CD4-positive, CD25-positive, alpha-beta regulatory T cell (primary cell): ENCODE data around the gene TTC6. TPM values are rescaled to one million over a fixed set of nuclear protein-coding genes. Genes with fewer than 3 reads are reported as not detected.

Experiments used
- ATAC-seq, 2 donors: fragments of 150-1000 bp; cut with Tn5 transposase; one replicate each; pipeline ENCODE4 v1.10.0; 2021; ENCODE audit warnings: low read depth in 2 of 2, moderate number of reproducible peaks in 2 of 2, moderate library complexity in 1 of 2
- DNase-seq, 3 donors: peaks; one replicate each; pipeline versions ENCODE4 v3.0.0 to v3.0.0-alpha.2; 2012 to 2022; ENCODE audit warnings: mixed read lengths in 1 of 3
- H3K27ac ChIP-seq: one replicate; pipeline ENCODE4 v1.7.0; 2013; ENCODE audit warnings: mild to moderate bottlenecking, low read length; ENCODE audit not compliant: insufficient read depth, poor library complexity, severe bottlenecking
- H3K27me3 ChIP-seq: one replicate; pipeline ENCODE4 v1.7.0; 2013; ENCODE audit warnings: low read length; ENCODE audit not compliant: control insufficient read depth, insufficient read depth
- H3K36me3 ChIP-seq: one replicate; pipeline ENCODE4 v1.7.0; 2013; ENCODE audit warnings: mild to moderate bottlenecking, low read length, moderate library complexity; ENCODE audit not compliant: control insufficient read depth, insufficient read depth
- H3K4me1 ChIP-seq: 2 replicates; pipeline ENCODE4 v1.7.0; 2013; ENCODE audit warnings: mild to moderate bottlenecking, low read length; ENCODE audit not compliant: insufficient read depth, control insufficient read depth, poor library complexity, severe bottlenecking
- H3K4me3 ChIP-seq: one replicate; pipeline ENCODE4 v1.7.0; 2013; ENCODE audit warnings: low read depth, mild to moderate bottlenecking, low read length, moderate library complexity
- H3K9me3 ChIP-seq, 2 experiments: 1 replicate in 1 of 2; 2 replicates in 1 of 2; pipeline ENCODE4 v1.7.0; 2013; ENCODE audit warnings: low read length in 2 of 2, mild to moderate bottlenecking in 1 of 2, moderate library complexity in 1 of 2; ENCODE audit not compliant: control insufficient read depth in 2 of 2
- H3K27ac Mint-ChIP-seq, 3 donors: one replicate each; pipeline ENCODE4 v1.8.0; 2020 to 2022; ENCODE audit warnings: mild to moderate bottlenecking in 3 of 3, mixed read lengths in 3 of 3, moderate library complexity in 2 of 3
- H3K27me3 Mint-ChIP-seq: one replicate; pipeline ENCODE4 v1.8.0; 2022; ENCODE audit warnings: mild to moderate bottlenecking, mixed read lengths
- H3K36me3 Mint-ChIP-seq: one replicate; pipeline ENCODE4 v1.8.0; 2020; ENCODE audit warnings: mixed read lengths
- H3K4me1 Mint-ChIP-seq, 4 donors: one replicate each; pipeline ENCODE4 v1.8.0; 2020 to 2022; ENCODE audit warnings: mixed read lengths in 4 of 4, mild to moderate bottlenecking in 1 of 4
- H3K4me3 Mint-ChIP-seq, 4 donors: one replicate each; pipeline ENCODE4 v1.8.0; 2020 to 2022; ENCODE audit warnings: mild to moderate bottlenecking in 4 of 4, mixed read lengths in 4 of 4, moderate library complexity in 3 of 4
- H3K9me3 Mint-ChIP-seq, 7 donors: one replicate each; pipeline ENCODE4 v1.8.0; 2020 to 2022; ENCODE audit warnings: mixed read lengths in 7 of 7, mild to moderate bottlenecking in 3 of 7, moderate library complexity in 2 of 7
- polyA plus RNA-seq, 4 donors: library from polyadenylated mRNA; unstranded; fragments of 300-500 nt; fragmentation: Illumina TruSeq; gene quantifications; one replicate each; pipeline ENCODE4 v1.2.3, GENCODE V29; 2021
- total RNA-seq: library from RNA; stranded (reverse); gene quantifications from one replicate; pipeline ENCODE4 v1.2.3, GENCODE V29; 2022

Gene TTC6
- total and polyA plus RNA-seq, 5 donors from 2014 or later: not detected

DNA sequence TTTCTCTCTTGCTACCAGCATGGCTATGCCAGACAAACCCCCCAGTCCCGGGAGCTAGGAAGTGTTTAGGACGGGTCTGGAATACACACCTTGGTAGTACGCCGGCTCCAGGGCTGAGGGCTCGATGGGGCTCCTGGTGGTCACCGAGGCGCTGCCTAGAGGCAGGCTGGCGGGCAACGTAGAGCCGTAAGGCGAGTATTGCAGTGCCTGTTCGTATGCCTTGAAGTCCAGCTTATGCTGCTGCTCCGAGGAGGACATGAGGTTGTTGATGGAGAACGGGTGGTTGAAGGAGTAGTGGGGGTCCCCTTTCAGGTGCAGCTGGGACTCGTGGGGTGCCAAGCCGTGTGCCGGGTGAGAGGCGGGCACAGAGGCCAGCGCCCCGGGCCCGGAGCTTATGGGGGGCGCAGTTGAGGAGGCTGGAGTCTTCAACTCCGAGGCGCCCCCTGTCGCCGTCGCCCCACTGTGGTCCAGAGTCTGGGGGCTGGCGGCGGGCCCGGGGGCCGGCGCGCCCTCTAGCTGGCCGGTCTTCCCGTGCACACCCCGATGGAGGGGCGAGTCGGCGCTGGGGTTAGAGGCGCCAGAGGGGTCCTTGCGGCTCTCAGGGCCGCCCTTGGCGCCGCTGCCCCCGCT lies 4.0 kb upstream of the TTC6 start:
- no peak overlapping the region for H3K27ac Mint-ChIP-seq
- Histone ChIP-seq H3K9me3 (peaks cover 0 to 4% of the 10 kb centered on the region in 2 experiments), H3K27me3 (peaks cover 43% of the 10 kb centered on the region), H3K27ac (no peak overlapping the region), H3K4me1 (peaks cover 17% of the 10 kb centered on the region), H3K4me3 (no peak overlapping the region), H3K36me3 (no peaks in the 10 kb centered on the region)
- peaks cover 78% of the 10 kb centered on the region for H3K27me3 Mint-ChIP-seq
- H3K9me3 Mint-ChIP-seq: peaks cover 0 to 23% (median 6%) of the 10 kb centered on the region in 7 donors
- no peak for ATAC-seq
- H3K4me1 Mint-ChIP-seq: peaks cover 3 to 16% (median 8%) of the 10 kb centered on the region in 4 donors
- no peak overlapping the region for H3K4me3 Mint-ChIP-seq
- no peak for DNase-seq
- H3K36me3 Mint-ChIP-seq: no peaks in the 10 kb centered on the region

DNA sequence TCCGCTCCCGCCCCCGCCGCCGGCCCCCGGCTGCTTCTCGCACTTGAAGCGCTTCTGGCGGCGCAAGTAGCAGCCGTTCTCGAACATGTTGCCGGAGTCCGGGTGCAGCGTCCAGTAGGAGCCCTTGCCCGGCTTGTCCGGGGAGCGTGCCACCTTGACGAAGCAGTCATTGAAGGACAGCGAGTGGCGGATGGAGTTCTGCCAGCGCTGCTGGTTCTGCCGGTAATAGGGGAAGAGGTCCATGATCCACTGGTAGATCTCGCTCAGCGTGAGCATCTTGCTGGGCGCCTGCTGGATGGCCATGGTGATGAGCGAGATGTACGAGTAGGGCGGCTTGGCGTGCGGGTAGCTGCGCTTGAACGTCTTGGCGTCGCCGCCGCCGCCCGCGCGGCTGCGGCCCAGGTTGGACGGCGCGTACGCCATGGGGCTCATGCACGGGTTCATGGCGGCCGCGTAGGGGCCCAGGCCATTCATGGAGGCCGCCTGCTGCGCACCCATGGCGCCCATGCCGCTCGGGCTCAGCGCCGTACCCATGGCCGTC lies 3.4 kb upstream of the TTC6 start:
- Mint-ChIP-seq H3K9me3 (peaks cover 0 to 24% (median 6%) of the 10 kb centered on the region in 7 donors), H3K27me3 (peaks cover 78% of the 10 kb centered on the region), H3K27ac (no peak overlapping the region), H3K4me3 (no peak overlapping the region), H3K36me3 (no peaks in the 10 kb centered on the region), H3K4me1 (peaks cover 4 to 21% (median 10%) of the 10 kb centered on the region in 4 donors)
- Histone ChIP-seq H3K4me1 (peaks cover 17% of the 10 kb centered on the region), H3K4me3 (no peak overlapping the region), H3K27ac (no peak overlapping the region), H3K27me3 (peaks cover 47% of the 10 kb centered on the region), H3K9me3 (peaks cover 0 to 4% of the 10 kb centered on the region in 2 experiments), H3K36me3 (no peaks in the 10 kb centered on the region)
- no peak for DNase-seq
- no peak for ATAC-seq

DNA sequence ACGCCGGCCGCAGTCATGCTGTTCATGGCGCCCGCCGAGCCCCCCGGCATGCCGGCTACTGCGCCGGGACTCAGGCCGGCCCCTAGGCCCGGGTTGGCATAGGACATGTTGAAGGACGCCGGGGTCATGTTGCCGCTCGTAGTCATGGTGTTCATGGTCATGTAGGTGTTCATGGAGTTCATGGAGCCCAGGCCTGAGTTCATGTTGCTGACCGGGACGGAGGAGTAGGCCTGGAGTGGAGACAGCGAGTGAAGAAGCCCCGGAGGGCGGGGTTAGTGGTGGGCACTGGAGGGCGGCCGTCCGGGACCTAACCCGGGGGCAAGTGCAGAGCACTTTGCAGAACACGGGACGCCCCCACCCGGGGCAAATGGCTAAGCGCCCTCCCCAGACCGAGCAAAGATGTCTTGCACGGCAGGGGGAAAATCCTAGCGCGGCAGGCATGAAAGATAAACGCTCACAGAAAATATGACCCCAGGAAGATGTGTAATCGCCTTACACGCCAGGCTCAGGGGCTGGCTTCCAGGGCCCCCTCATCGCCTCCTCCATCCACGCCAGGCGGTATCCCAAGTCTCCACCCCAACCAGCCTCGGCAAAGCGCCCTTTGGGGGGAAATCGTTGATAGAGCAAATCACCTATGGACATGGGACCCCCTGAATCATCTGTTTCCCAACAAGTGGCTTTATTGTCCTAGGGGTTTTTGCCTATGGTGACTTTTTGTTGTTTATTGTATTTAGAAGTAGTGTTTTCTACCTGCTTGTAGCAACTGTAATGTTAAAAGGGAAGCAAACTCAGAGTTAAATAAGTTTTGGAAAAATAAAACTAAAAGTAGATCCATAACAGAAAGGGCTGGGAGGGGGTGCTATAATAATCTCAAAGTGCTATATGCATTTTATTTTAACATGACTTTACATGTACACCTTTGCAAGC lies 2.7 kb upstream of the TTC6 start:
- no peaks in the 10 kb centered on the region for H3K36me3 Mint-ChIP-seq
- H3K9me3 Mint-ChIP-seq: peaks cover 0 to 24% (median 5%) of the 10 kb centered on the region in 7 donors
- Histone ChIP-seq H3K4me3 (no peak overlapping the region), H3K9me3 (peaks cover 0 to 4% of the 10 kb centered on the region in 2 experiments), H3K27ac (no peak overlapping the region), H3K27me3 (peaks cover 48% of the 10 kb centered on the region), H3K36me3 (no peaks in the 10 kb centered on the region), H3K4me1 (peaks cover 17% of the 10 kb centered on the region)
- no peak overlapping the region for H3K4me3 Mint-ChIP-seq
- peaks cover 4 to 23% (median 10%) of the 10 kb centered on the region in 4 donors for H3K4me1 Mint-ChIP-seq
- peaks cover 79% of the 10 kb centered on the region for H3K27me3 Mint-ChIP-seq
- no peak overlapping the region for H3K27ac Mint-ChIP-seq
- ATAC-seq (no peak), DNase-seq (no peak)

DNA sequence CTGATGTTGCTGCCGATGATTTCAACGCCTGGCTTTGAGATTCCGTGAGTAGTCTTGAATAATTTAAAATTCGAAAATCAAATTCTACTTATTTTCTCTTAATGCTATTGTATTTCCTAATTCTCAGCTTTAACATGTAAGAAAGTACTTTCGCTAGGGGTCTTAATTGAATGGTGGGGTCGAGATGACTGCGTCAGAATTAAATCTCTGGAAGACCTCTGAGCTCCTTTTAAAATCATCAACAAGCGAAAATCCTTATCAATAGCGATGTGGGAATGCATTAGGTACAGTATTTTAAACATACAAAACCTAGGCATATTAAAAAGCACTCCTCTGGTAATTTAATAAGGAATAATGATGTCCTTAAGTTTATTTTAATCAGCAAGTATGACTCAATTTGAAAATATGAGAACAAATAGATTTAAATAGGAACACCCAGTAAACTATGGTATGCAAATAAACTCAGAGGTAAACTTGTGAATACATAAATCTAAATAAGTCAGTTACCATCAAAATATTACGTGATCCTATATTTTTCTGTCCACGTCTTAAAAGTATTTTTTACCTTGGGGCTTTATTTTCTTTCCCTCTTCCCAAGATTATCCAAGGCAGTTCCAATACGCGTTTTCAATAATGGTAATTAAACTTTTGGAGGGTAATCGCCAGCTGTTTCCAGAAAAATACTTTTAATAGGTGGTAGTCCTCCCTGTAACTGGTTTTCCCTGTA lies 1.8 kb upstream of the TTC6 start:
- no peak overlapping the region for H3K27ac Mint-ChIP-seq

DNA sequence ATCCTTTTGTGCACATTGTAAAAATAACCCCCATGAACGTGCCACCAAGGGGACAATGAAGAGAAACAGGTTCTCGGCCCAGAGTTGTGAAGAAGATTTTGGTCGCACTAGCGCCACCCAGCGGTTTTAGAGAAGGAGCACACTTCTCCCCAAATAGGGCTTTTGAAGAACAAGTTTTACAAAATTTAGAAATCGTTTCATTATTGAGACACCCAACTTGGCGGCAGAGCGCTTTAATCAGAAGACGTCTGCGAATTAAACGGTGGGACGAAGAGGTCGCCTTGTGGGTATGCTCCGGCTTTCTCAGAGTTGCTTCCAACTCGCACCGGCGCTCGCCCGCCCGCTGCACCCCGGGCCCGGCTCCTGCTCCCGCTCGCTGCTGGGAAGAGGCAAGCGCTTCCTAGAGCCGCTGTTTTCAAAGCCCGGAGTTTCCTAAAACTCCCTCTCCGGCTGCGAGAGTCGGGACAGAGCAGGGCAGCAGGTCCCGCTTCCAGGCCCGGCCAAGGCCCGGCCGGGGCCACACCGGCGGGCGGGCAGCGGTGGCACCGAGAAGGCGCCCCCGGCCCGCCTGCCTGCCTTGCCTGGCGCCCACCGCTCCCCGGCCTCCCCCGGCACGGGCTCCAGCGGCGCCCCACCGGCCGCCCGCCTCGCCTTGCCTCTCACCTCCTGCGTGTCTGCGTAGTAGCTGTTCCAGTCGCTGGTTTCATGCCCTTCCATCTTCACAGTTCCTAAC lies 1.0 kb upstream of the TTC6 start:
- DNase-seq (peak in 1 of 3 donors; percentile 73), ATAC-seq (no peak)
- Histone ChIP-seq H3K36me3 (no peaks in the 10 kb centered on the region), H3K4me3 (no peak overlapping the region), H3K9me3 (peaks cover 0 to 8% of the 10 kb centered on the region in 2 experiments), H3K27ac (no peak overlapping the region), H3K27me3 (peaks cover 50% of the 10 kb centered on the region), H3K4me1 (peaks cover 22% of the 10 kb centered on the region)
- H3K36me3 Mint-ChIP-seq: no peaks in the 10 kb centered on the region
- H3K27ac Mint-ChIP-seq: no peak overlapping the region
- H3K9me3 Mint-ChIP-seq: peaks cover 0 to 20% (median 2%) of the 10 kb centered on the region in 7 donors
- peak overlapping the region; percentile 66 to 74 (median 72) for H3K4me3 Mint-ChIP-seq
- peaks cover 4 to 31% (median 10%) of the 10 kb centered on the region in 4 donors for H3K4me1 Mint-ChIP-seq
- H3K27me3 Mint-ChIP-seq: peaks cover 74% of the 10 kb centered on the region

More for the DNA sequence above, 1.8 kb upstream of the TTC6 start:
- Mint-ChIP-seq H3K36me3 (no peaks in the 10 kb centered on the region), H3K27me3 (peaks cover 77% of the 10 kb centered on the region), H3K9me3 (peaks cover 0 to 24% (median 5%) of the 10 kb centered on the region in 7 donors), H3K4me1 (peaks cover 4 to 26% (median 10%) of the 10 kb centered on the region in 4 donors), H3K4me3 (peak overlapping the region in 3 of 4 donors; percentile 66 to 74 (median 73))
- DNase-seq (no peak), ATAC-seq (no peak)
- no peak overlapping the region for H3K27ac ChIP-seq
- H3K4me1 ChIP-seq: peaks cover 17% of the 10 kb centered on the region
- peaks cover 0 to 4% of the 10 kb centered on the region in 2 experiments for H3K9me3 ChIP-seq
- peaks cover 51% of the 10 kb centered on the region for H3K27me3 ChIP-seq
- H3K36me3 ChIP-seq: no peaks in the 10 kb centered on the region
- H3K4me3 ChIP-seq: no peak overlapping the region

DNA sequence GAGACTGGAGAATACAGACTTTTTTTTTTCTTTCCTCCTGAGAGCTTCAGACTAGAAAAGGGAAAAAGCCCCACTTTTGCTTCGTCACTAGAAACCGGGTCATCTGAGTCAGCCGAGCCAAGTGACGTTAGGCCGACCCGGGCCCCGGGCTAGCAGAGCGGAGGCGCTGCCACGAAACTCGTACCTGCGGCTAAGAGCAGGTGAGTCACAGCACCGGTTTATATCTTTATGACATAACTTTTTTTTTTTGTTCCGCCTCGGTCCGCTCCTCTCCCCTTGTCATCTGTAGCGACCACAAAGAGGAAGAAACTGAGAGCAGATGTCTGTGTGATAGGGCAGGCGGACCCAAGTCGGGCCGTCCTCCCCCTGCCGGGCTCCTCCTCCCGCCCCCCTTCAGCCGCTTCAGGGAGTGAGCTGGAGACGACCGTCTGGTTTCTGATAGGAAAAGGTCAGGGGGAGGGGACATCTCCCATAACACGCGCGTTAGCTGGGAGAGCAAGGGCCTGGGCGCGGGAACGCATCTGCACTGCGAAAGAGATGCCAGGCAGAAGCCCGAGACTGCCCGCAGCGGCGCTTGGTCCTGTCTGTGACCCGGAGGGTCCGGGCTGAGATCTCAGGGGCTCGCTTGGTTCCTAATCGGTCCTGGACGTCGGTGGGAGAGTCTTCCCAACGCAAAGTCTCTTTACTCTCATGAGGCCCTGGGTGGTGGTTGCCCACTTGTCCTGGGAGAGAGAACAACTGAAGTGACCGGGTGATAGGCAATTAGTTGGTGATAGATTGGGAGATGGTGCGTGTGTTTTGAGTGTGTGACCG lies 586 bp downstream of the TTC6 start:
- Histone ChIP-seq H3K27ac (no peak overlapping the region), H3K27me3 (peaks cover 41% of the 10 kb centered on the region), H3K9me3 (peaks cover 0 to 8% of the 10 kb centered on the region in 2 experiments), H3K36me3 (no peaks in the 10 kb centered on the region), H3K4me1 (peaks cover 22% of the 10 kb centered on the region), H3K4me3 (no peak overlapping the region)
- no peaks in the 10 kb centered on the region for H3K36me3 Mint-ChIP-seq
- H3K27ac Mint-ChIP-seq: no peak overlapping the region
- H3K4me3 Mint-ChIP-seq: peak overlapping the region in 3 of 4 donors; percentile 43 to 72 (median 72)
- H3K4me1 Mint-ChIP-seq: peaks cover 4 to 38% (median 11%) of the 10 kb centered on the region in 4 donors
- ATAC-seq (peak; percentile 34 to 54), DNase-seq (peak in 2 of 3 donors; percentile 13 to 46)
- peaks cover 0 to 16% (median 2%) of the 10 kb centered on the region in 7 donors for H3K9me3 Mint-ChIP-seq
- peaks cover 75% of the 10 kb centered on the region for H3K27me3 Mint-ChIP-seq
